Calu3 (cell line): ENCODE results near the gene GNAI3. TPM values are rescaled to one million over a fixed set of nuclear protein-coding genes. Genes with fewer than 3 reads are reported as not detected.

Source experiments
- BruUV-seq: library from RNA; stranded (reverse); fragments of 400-500 nt; replicated peaks from 2 replicates; lab custom pipeline; 2021; lab: Mats Ljungman, UMichigan
- CTCF ChIA-PET: fragments of 300-600 bp; sonication (Branson Sonifier 250); formaldehyde crosslinking; loops from one replicate; lab custom pipeline; 2022; ENCODE audit warnings: antibody characterized with exemption; lab: Charles Lee
- DNase-seq: peaks from one replicate; pipeline ENCODE4 v3.0.0; 2022
- H3K27ac Mint-ChIP-seq: one replicate; pipeline ENCODE4 v1.8.0; 2022; ENCODE audit warnings: mixed read lengths; ENCODE audit not compliant: unreplicated experiment
- H3K27me3 Mint-ChIP-seq: one replicate; pipeline ENCODE4 v1.8.0; 2022; ENCODE audit warnings: mixed read lengths; ENCODE audit not compliant: unreplicated experiment
- H3K36me3 Mint-ChIP-seq: one replicate; pipeline ENCODE4 v1.8.0; 2022; ENCODE audit warnings: mild to moderate bottlenecking, moderate library complexity, mixed read lengths; ENCODE audit not compliant: insufficient read depth, unreplicated experiment
- H3K4me1 Mint-ChIP-seq: one replicate; pipeline ENCODE4 v1.8.0; 2022; ENCODE audit warnings: mild to moderate bottlenecking, low read depth, mixed read lengths; ENCODE audit not compliant: unreplicated experiment
- H3K4me3 Mint-ChIP-seq: one replicate; pipeline ENCODE4 v1.8.0; 2022; ENCODE audit warnings: mild to moderate bottlenecking, low read depth, moderate library complexity, mixed read lengths; ENCODE audit not compliant: unreplicated experiment
- H3K9me3 Mint-ChIP-seq: one replicate; pipeline ENCODE4 v1.8.0; 2022; ENCODE audit warnings: low read depth, mixed read lengths; ENCODE audit not compliant: unreplicated experiment
- CTCF ChIP-seq: fragments of 200-600 bp; IDR thresholded peaks from one replicate; pipeline ENCODE4 v1.8.0; 2022; ENCODE audit warnings: antibody characterized with exemption; ENCODE audit not compliant: unreplicated experiment
- intact Hi-C: fragments of 100-400 bp; cut with micrococcal nuclease; formaldehyde crosslinking; loops from one replicate; pipeline ENCODE4 v1.10.0; 2022; ENCODE audit not compliant: unreplicated experiment
- total RNA-seq: library from RNA; stranded (reverse); gene quantifications from 2 replicates; pipeline ENCODE4 v1.2.3, GENCODE V29; 2022

Gene GNAI3
- total RNA-seq, 1 experiment from 2014 or later, result 6.5 TPM

- peaks cover 35% of the 10 kb centered on the region for H3K4me1 Mint-ChIP-seq
- H3K9me3 Mint-ChIP-seq, result no peaks in the 10 kb centered on the region
- DNase-seq, result peak; percentile 21
- peak overlapping the region; percentile 94 for H3K27ac Mint-ChIP-seq
- intact Hi-C loops, result no loop called here
- H3K27me3 Mint-ChIP-seq, result no peaks in the 10 kb centered on the region
- H3K36me3 Mint-ChIP-seq, result peaks cover 38% of the 10 kb centered on the region
- CTCF ChIA-PET, result interaction anchor here (0.6 to 1.5 kb wide), 4 partner anchors 10 to 87 kb away, joined by 3 to 8 read pairs (median 5); no protein-coding TSS in a partner anchor
- TF ChIP-seq CTCF, result no peak
- BruUV-seq, result no TSS peak
- H3K4me3 Mint-ChIP-seq, result peak overlapping the region; percentile 93
These were observed 72.0 kb downstream of the GNAI3 start for GRCh38 chr1:109620401-109620791.

- H3K4me3 Mint-ChIP-seq, result peak overlapping the region; percentile 93
- no peaks in the 10 kb centered on the region for H3K9me3 Mint-ChIP-seq
- CTCF ChIA-PET, result interaction anchor here (0.6 to 1.2 kb wide), 4 partner anchors 9 to 87 kb away, joined by 3 to 8 read pairs (median 4); no protein-coding TSS in a partner anchor
- no TSS peak for BruUV-seq
- intact Hi-C loops, result no loop called here
- H3K4me1 Mint-ChIP-seq, result peaks cover 35% of the 10 kb centered on the region
- peak; percentile 89 for DNase-seq
- TF ChIP-seq CTCF, result no peak
- H3K36me3 Mint-ChIP-seq, result peaks cover 41% of the 10 kb centered on the region
- H3K27ac Mint-ChIP-seq, result peak overlapping the region; percentile 94
- H3K27me3 Mint-ChIP-seq, result no peaks in the 10 kb centered on the region
These were observed 72.4 kb downstream of the GNAI3 start for GRCh38 chr1:109620841-109621286.

- BruUV-seq, result TSS peak; percentile 9
- H3K27ac Mint-ChIP-seq, result no peak overlapping the region
These were observed 73.1 kb downstream of the GNAI3 start for GRCh38 chr1:109621379-109622136.

More at GRCh38 chr1:109621379-109622136, 73.1 kb downstream of the GNAI3 start:
- no peak for TF ChIP-seq CTCF
- Mint-ChIP-seq H3K9me3 (no peaks in the 10 kb centered on the region), H3K36me3 (peaks cover 41% of the 10 kb centered on the region), H3K4me3 (peak overlapping the region; percentile 93), H3K27me3 (no peaks in the 10 kb centered on the region), H3K4me1 (peaks cover 30% of the 10 kb centered on the region)
- CTCF ChIA-PET, result interaction anchor here (0.6 kb wide), 1 partner anchor 18 kb away, joined by 3 read pairs; no protein-coding TSS in a partner anchor
- no peak for DNase-seq
- intact Hi-C loops, result no loop called here
